GM10248 (cell line): Measurements from ENCODE around the gene CROCC2.

Experiments used
- CTCF ChIA-PET: fragments of 300-600 bp; sonication (Branson Sonifier 250); formaldehyde crosslinking; extraction: SDS; loops from one replicate; lab custom pipeline; 2021; ENCODE audit warnings: antibody characterized with exemption; lab: Yijun Ruan, JAX
- POLR2A ChIA-PET: fragments of 350-650 bp; sonication (Branson Sonifier 250); formaldehyde crosslinking; extraction: SDS; loops from one replicate; lab custom pipeline; 2020; ENCODE audit warnings: antibody characterized with exemption; lab: Yijun Ruan, JAX
- DNase-seq: peaks from one replicate; pipeline ENCODE4 v3.0.0; 2012; ENCODE audit errors: extremely low spot score
- TF ChIP-seq, protein P1 (sequence below): IDR thresholded peaks from 2 replicates; pipeline ENCODE4 v1.5.1; 2012; ENCODE audit warnings: mild to moderate bottlenecking, low read depth; ENCODE audit errors: extremely low read depth, missing control alignments, control extremely low read depth

CROCC2 gene

DNA sequence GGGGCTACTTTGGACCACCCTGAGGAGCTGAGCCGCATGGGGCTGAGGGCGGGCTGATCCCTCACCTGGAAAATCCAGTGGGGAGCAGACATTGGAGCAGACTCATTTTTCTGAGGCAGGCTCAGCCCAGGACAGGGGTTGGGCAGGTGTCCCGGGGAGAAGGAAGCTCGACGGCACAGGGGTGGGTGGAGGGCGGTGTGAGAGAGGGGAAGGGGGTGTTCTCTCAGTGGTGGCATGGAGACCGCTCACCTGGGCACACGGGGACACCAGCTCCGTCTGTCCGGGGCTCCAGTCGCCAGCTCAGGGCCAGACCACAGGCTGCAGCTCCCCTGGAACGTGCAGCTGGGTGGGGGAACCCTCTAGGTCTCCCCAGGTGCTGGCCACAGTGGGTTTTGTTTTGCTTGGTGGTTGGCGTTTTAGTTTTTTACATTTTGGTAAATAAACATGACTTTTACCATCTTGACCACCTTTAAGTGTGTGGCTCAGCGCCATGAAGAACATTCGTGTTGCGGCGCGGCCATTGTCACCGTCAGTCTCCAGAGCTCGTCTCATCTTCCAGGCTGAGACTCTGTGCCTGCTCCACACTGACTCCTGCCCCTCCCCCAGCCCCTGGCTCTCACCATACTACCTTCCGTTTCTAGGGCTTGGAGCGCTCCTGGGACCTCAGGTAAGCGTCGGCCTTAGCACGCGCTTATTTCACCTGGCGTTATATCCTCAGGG lies 5.8 kb upstream of the CROCC2 start:
- TF ChIP-seq, protein P1, sequence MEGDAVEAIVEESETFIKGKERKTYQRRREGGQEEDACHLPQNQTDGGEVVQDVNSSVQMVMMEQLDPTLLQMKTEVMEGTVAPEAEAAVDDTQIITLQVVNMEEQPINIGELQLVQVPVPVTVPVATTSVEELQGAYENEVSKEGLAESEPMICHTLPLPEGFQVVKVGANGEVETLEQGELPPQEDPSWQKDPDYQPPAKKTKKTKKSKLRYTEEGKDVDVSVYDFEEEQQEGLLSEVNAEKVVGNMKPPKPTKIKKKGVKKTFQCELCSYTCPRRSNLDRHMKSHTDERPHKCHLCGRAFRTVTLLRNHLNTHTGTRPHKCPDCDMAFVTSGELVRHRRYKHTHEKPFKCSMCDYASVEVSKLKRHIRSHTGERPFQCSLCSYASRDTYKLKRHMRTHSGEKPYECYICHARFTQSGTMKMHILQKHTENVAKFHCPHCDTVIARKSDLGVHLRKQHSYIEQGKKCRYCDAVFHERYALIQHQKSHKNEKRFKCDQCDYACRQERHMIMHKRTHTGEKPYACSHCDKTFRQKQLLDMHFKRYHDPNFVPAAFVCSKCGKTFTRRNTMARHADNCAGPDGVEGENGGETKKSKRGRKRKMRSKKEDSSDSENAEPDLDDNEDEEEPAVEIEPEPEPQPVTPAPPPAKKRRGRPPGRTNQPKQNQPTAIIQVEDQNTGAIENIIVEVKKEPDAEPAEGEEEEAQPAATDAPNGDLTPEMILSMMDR: no peak
- CTCF ChIA-PET: no interaction called here
- DNase-seq: no peak
- POLR2A ChIA-PET: no interaction called here

DNA sequence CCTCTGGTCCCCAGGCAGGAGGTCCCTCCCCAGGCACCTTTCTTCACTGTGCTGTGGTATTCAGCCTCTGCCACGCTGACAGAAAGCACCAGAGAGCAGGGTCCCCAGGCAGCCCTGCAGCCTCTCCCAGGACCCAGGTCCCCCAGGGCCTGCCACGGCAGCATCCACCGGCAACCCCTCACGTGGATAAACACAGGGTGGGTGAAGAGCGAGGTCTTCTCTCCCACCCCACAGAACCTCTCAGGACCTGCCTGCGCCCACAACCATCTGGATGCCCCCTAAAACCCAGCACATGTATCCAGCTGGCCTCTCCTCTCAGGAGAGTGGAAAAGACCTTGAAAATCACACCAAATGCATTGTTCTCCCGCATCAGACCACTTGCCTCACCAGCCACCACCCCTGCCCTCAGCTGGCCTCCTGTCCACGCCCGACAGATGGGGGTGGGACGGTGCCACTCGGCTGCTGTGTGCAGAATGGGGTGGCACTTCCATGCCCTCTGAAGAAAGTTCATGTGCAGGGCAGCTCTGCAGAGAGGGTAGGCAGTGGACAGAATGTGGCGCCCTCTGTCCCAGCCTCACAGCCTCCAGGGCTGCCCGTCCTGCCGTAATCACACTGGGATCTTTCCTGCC lies 4.0 kb upstream of the CROCC2 start:
- no peak for DNase-seq
- POLR2A ChIA-PET: no interaction called here
- CTCF ChIA-PET: no interaction called here
- TF ChIP-seq, protein P1: no peak

DNA sequence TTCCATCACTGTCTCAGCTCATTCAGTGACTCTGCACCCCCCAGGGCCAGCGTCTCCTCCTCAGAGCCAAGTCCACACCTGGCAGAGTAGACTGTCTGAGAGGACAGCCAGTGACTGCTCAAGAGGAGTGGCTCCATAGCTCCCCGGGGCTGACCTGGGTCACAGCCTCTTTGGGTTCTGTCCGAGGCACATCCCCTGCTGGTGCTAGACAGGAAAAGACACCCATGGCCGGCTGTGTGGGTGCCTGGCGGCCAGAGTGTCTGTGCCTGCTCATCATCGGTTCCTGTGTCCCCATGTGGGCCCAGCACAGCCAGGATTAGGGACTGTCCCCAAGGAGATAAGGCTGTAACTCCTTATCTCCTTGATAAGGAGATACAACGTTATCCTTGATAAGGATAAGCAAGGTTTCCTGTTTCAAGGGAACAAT lies 3.5 kb upstream of the CROCC2 start:
- TF ChIP-seq, protein P1: no peak
- DNase-seq: no peak
- ChIA-PET POLR2A (no interaction called here), CTCF (no interaction called here)

DNA sequence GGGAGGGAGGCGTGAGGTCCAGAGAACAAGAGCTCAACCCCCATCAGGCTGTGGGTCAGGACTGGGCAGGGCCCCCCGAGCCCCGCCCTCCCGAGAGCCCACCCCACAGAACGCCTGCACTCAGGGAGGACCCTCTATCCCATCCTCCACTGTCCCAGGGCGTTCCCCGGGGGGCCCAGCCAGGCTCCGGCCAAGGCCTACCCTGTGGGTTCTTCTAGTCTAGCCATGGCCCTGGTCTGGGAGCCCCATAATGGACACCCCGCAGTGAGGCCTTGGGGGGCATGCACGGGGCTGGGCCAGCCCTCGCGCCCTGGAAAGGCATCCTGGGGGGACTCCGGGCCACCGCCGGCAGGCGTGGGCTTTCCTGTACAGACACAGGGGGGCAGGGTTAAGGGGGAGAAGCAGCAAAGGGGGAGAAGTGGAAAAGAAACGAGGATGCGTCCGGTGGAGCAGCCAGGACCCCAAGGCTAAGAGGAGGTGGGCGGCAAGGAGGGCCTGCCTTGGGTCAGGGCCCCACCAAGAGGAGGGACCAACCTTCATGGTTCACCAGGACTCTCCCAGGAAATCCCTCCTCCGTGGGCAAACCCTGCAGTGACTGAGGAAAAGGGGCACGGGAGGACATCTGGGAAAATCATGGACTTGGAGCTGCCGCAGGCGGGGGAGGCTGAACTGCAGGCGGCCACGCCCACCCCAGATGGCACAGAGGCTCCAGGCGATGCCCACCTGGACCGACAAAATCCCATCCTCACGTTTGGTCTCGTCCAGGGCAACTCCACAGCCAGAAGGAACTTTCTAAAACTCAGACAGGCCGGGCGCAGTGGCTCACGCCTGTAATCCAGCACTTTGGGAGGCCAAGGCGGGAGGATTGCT lies 2.7 kb upstream of the CROCC2 start:
- DNase-seq: no peak
- ChIA-PET CTCF (no interaction called here), POLR2A (no interaction called here)
- TF ChIP-seq, protein P1: no peak

DNA sequence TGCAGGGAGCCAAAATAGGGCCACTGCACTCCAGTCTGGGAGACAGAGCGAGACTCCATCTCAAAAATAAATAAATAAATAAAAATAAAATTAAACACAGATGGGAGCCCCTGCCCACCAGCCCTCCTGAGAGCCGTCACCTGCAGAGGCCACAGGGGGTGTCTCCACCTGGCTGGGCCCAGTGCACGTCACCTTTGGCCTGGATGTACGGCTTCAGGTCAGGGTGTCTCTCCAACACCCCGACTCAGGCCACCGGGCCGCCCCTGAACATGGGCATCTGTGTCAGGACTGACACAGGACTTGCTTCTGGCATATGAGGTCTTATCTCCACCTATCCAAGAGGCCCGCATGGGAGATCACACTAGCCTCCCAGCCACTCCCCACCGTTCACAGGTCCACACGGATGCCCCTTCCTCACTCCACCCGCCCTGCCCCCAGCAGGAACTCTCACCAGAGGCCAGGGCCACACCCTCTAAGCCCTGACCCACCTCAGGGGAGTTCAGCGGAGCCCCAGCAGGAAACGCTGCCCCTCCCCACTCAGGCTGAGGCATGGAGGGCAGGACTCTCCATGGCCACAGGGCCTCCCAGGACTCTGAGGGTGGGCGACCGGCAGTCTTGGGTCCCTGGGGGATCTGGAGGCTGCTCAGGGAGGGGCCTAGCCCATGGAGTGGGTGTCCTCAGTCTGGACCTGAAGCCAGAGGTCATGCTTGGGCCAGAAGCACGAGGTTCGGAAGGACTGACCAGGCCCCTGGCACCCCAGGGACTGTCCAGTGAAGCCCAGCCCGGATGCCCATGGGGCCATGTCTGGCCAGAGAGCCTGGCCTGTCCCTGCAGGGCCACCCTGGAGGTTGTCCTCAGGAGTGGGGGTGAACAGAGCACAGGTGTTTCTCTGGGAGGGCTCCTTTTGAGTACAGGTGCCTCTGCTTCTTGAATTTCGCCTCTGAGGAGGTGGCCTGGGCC lies 1.6 kb upstream of the CROCC2 start:
- TF ChIP-seq, protein P1: no peak
- no peak for DNase-seq
- ChIA-PET CTCF (no interaction called here), POLR2A (no interaction called here)
